ENCODE measurements around the gene PTPN9.

GRCh38 chr15:75622505-75622904, 43.4 kb upstream of the PTPN9 start:
- TF ChIP-seq CTCF (conservative IDR thresholded peaks at IDR 0.05; ENCODE audit: low read depth, low read length) (no peak), EZH2 (IDR thresholded peaks at IDR 0.05; ENCODE audit: borderline replicate concordance, low read depth, low read length, poor library complexity, severe bottlenecking) (no peak)
